K562 (cell line): ENCODE measurements around the gene HS3ST5.

Source experiments
- HNRNPLL ChIP-seq: fragments of 200-400 bp; formaldehyde crosslinking; IDR thresholded peaks from 2 replicates; pipeline ENCODE4 v1.6.1; 2017; ENCODE audit warnings: low read length, low read depth, mild to moderate bottlenecking; ENCODE audit not compliant: poor library complexity, severe bottlenecking
- JUN ChIP-seq, 2 experiments: sonication (generic) in 1 of 2; formaldehyde crosslinking in 1 of 2; IDR thresholded peaks; 2 replicates each; pipeline versions ENCODE4 v1.6.1 to v1.8.0; 2012 to 2022; ENCODE audit warnings: borderline replicate concordance in 2 of 2, mild to moderate bottlenecking in 2 of 2, improper control_type of control experiment in 1 of 2, low read depth in 1 of 2, low read length in 1 of 2, missing genetic modification reagents in 1 of 2
- ZNF274 ChIP-seq: IDR thresholded peaks from 2 replicates; pipeline ENCODE4 v1.6.1; 2011; ENCODE audit warnings: low read depth, mild to moderate bottlenecking, low read length, moderate library complexity, borderline replicate concordance
- TF ChIP-seq, protein P1 (sequence below): sonication (generic); formaldehyde crosslinking; IDR thresholded peaks from 2 replicates; pipeline ENCODE4 v1.8.1; 2023; ENCODE audit warnings: mild to moderate bottlenecking, missing genetic modification reagents
- TF ChIP-seq, protein P2 (sequence below): sonication (generic); formaldehyde crosslinking; IDR thresholded peaks from 2 replicates; pipeline ENCODE4 v1.9.0; 2022; ENCODE audit warnings: mild to moderate bottlenecking, missing genetic modification reagents
- TF ChIP-seq, protein P3 (sequence below): sonication (generic); formaldehyde crosslinking; IDR thresholded peaks from 2 replicates; pipeline ENCODE4 v1.8.0; 2023; ENCODE audit warnings: missing genetic modification reagents, mild to moderate bottlenecking, borderline replicate concordance
- TF ChIP-seq, protein P4 (sequence below), 3 experiments: IDR thresholded peaks in 2 of 3; conservative IDR thresholded peaks in 1 of 3; 2 replicates each; pipeline ENCODE4 v1.5.1; 2011 to 2012; ENCODE audit warnings: low read length in 3 of 3, mild to moderate bottlenecking in 3 of 3, control low read depth in 2 of 3, improper control_type of control experiment in 1 of 3, inconsistent platforms in 1 of 3, low read depth in 1 of 3, mixed read lengths in 1 of 3, moderate library complexity in 1 of 3; ENCODE audit not compliant: insufficient read depth in 2 of 3

DNA sequence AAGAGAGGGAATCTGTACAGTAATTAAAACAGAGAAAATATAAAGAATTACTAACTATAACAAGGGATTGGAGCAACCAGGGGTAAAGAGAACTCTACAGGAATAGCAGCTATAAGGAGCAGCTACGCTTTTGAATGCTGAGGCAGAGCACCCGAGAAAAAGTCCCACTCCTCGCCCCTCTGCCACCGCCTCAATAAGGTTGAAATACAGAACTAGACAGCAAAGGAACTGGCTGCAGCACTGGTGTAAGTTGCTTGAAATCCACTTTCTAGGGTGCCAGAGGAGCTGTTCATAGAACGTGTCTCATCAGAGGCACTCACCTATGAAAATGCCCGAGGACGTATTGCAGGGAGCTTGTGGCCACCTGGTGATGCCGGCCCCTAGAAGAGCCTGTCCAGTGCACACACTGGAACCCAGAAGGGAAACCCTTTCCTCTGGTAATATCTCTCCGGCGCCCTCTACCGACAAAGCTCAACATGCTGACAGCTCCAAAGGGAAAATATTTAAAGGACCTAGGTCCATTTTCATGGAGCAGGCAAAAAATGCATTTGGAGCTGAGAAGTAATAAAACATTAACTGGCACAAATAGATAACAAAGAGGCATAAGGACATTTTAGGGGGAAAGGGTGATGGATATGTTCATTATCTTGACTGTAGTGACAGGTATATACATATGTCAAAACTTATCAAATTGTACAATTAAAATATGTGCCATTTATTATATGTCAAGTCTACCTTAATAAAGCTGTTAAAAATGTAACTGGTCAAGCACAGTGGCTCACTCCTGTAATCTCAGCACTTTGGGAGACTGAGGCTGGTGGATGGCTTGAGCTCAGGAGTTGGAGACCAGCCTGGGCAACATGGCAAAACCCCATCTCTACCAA is 234.5 kb downstream of the HS3ST5 start:
- TF ChIP-seq JUN (IDR thresholded peaks at IDR 0.05; ENCODE audit: borderline replicate concordance, low read depth, low read length) (no peak), JUN (CRISPR knock-in tag; IDR thresholded peaks at IDR 0.05; ENCODE audit: borderline replicate concordance) (no peak), ZNF274 (no peak), HNRNPLL (no peak)
- TF ChIP-seq, protein P1, sequence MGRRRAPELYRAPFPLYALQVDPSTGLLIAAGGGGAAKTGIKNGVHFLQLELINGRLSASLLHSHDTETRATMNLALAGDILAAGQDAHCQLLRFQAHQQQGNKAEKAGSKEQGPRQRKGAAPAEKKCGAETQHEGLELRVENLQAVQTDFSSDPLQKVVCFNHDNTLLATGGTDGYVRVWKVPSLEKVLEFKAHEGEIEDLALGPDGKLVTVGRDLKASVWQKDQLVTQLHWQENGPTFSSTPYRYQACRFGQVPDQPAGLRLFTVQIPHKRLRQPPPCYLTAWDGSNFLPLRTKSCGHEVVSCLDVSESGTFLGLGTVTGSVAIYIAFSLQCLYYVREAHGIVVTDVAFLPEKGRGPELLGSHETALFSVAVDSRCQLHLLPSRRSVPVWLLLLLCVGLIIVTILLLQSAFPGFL (CRISPR knock-in tag) = no peak
- TF ChIP-seq, protein P2, sequence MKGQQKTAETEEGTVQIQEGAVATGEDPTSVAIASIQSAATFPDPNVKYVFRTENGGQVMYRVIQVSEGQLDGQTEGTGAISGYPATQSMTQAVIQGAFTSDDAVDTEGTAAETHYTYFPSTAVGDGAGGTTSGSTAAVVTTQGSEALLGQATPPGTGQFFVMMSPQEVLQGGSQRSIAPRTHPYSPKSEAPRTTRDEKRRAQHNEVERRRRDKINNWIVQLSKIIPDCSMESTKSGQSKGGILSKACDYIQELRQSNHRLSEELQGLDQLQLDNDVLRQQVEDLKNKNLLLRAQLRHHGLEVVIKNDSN (CRISPR knock-in tag) = no peak
- TF ChIP-seq, protein P3, sequence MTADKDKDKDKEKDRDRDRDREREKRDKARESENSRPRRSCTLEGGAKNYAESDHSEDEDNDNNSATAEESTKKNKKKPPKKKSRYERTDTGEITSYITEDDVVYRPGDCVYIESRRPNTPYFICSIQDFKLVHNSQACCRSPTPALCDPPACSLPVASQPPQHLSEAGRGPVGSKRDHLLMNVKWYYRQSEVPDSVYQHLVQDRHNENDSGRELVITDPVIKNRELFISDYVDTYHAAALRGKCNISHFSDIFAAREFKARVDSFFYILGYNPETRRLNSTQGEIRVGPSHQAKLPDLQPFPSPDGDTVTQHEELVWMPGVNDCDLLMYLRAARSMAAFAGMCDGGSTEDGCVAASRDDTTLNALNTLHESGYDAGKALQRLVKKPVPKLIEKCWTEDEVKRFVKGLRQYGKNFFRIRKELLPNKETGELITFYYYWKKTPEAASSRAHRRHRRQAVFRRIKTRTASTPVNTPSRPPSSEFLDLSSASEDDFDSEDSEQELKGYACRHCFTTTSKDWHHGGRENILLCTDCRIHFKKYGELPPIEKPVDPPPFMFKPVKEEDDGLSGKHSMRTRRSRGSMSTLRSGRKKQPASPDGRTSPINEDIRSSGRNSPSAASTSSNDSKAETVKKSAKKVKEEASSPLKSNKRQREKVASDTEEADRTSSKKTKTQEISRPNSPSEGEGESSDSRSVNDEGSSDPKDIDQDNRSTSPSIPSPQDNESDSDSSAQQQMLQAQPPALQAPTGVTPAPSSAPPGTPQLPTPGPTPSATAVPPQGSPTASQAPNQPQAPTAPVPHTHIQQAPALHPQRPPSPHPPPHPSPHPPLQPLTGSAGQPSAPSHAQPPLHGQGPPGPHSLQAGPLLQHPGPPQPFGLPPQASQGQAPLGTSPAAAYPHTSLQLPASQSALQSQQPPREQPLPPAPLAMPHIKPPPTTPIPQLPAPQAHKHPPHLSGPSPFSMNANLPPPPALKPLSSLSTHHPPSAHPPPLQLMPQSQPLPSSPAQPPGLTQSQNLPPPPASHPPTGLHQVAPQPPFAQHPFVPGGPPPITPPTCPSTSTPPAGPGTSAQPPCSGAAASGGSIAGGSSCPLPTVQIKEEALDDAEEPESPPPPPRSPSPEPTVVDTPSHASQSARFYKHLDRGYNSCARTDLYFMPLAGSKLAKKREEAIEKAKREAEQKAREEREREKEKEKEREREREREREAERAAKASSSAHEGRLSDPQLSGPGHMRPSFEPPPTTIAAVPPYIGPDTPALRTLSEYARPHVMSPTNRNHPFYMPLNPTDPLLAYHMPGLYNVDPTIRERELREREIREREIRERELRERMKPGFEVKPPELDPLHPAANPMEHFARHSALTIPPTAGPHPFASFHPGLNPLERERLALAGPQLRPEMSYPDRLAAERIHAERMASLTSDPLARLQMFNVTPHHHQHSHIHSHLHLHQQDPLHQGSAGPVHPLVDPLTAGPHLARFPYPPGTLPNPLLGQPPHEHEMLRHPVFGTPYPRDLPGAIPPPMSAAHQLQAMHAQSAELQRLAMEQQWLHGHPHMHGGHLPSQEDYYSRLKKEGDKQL = no peak
- TF ChIP-seq, protein P4, sequence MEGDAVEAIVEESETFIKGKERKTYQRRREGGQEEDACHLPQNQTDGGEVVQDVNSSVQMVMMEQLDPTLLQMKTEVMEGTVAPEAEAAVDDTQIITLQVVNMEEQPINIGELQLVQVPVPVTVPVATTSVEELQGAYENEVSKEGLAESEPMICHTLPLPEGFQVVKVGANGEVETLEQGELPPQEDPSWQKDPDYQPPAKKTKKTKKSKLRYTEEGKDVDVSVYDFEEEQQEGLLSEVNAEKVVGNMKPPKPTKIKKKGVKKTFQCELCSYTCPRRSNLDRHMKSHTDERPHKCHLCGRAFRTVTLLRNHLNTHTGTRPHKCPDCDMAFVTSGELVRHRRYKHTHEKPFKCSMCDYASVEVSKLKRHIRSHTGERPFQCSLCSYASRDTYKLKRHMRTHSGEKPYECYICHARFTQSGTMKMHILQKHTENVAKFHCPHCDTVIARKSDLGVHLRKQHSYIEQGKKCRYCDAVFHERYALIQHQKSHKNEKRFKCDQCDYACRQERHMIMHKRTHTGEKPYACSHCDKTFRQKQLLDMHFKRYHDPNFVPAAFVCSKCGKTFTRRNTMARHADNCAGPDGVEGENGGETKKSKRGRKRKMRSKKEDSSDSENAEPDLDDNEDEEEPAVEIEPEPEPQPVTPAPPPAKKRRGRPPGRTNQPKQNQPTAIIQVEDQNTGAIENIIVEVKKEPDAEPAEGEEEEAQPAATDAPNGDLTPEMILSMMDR (IDR thresholded peaks at IDR 0.05 in 2 of 3, conservative IDR thresholded peaks at IDR 0.05 in 1 of 3; ENCODE audit: insufficient read depth in 2 of 3, low read depth in 1 of 3, low read length in 3 of 3) = peak; percentile 56 to 70 (median 63)
